ENCODE results near the gene TRPM1. TPM values are rescaled to one million over a fixed set of nuclear protein-coding genes. Genes with fewer than 3 reads are reported as not detected.

The TRPM1 gene
- total RNA-seq, 1 donor from 2014 or later: not detected

DNA sequence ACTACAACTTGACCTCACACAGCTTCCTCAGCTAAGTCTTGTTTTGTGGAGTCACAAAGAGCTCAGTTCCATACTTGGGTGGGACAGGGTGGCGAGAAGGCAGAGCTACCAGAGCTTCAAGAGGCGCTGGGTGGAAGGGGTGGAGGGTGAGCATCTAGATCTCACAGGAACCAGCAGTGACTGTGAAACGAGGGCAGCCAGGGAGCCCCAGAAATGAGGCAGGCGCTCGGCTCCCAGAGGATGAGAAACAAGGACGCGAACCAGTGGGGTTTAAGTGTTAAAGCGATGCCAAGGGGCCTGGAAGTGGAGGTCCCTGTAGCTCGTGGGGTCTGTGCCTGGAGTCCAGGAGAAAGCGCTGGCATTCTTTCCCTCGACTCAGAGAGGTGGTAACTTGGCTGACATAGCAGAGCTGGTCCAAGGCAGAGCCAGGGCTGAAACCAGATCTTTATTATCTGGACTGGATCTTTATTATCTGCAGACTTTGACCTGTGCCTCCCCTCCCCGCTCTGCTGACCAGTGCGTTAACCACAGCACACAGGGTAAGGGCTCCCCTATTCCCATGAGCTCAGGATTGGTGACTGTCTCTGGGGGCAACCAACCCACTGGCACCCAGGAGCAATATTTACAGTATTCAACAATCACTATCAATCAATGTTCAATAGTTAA, 26.2 kb upstream of the TRPM1 start:
- no peaks in the 10 kb centered on the region for H3K4me1 Mint-ChIP-seq (ENCODE audit: low read depth, unreplicated experiment)
- TF ChIP-seq, protein P1, sequence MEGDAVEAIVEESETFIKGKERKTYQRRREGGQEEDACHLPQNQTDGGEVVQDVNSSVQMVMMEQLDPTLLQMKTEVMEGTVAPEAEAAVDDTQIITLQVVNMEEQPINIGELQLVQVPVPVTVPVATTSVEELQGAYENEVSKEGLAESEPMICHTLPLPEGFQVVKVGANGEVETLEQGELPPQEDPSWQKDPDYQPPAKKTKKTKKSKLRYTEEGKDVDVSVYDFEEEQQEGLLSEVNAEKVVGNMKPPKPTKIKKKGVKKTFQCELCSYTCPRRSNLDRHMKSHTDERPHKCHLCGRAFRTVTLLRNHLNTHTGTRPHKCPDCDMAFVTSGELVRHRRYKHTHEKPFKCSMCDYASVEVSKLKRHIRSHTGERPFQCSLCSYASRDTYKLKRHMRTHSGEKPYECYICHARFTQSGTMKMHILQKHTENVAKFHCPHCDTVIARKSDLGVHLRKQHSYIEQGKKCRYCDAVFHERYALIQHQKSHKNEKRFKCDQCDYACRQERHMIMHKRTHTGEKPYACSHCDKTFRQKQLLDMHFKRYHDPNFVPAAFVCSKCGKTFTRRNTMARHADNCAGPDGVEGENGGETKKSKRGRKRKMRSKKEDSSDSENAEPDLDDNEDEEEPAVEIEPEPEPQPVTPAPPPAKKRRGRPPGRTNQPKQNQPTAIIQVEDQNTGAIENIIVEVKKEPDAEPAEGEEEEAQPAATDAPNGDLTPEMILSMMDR (IDR thresholded peaks at IDR 0.05; ENCODE audit: insufficient read depth, low read depth, low read length): no peak
- TF ChIP-seq EZH2 (IDR thresholded peaks at IDR 0.05; ENCODE audit: insufficient read depth, low read length): no peak
- H3K4me3 Mint-ChIP-seq (ENCODE audit: unreplicated experiment): no peak overlapping the region
- FAIRE-seq: no peak
- Histone ChIP-seq H3K9me3 (ENCODE audit: insufficient read depth, low read depth, low read length) (no peaks in the 10 kb centered on the region), H2AFZ (ENCODE audit: low read depth, low read length) (no peak overlapping the region), H3K79me2 (ENCODE audit: insufficient read depth, low read length) (no peaks in the 10 kb centered on the region), H3K27me3 (ENCODE audit: insufficient read depth, low read length) (peaks cover 3% of the 10 kb centered on the region), H3K27ac (ENCODE audit: low read depth, low read length) (no peak overlapping the region), H3K9ac (ENCODE audit: low read length) (no peak overlapping the region), H3K4me1 (ENCODE audit: insufficient read depth, low read length) (no peaks in the 10 kb centered on the region), H3K36me3 (ENCODE audit: insufficient read depth, low read length) (no peaks in the 10 kb centered on the region), H3K4me2 (ENCODE audit: low read length) (no peak overlapping the region), H4K20me1 (ENCODE audit: insufficient read depth, low read length) (no peaks in the 10 kb centered on the region), H3K4me3 (ENCODE audit: insufficient read depth, low read depth, low read length) (no peak overlapping the region)
- H3K27ac Mint-ChIP-seq (ENCODE audit: unreplicated experiment): no peak overlapping the region
- H3K27me3 Mint-ChIP-seq (ENCODE audit: low read depth, unreplicated experiment): peaks cover 26% of the 10 kb centered on the region
- no peaks in the 10 kb centered on the region for H3K36me3 Mint-ChIP-seq (ENCODE audit: low read depth, unreplicated experiment)
- H3K9me3 Mint-ChIP-seq (ENCODE audit: unreplicated experiment): no peaks in the 10 kb centered on the region
- DNase-seq (ENCODE audit: low read depth): no peak

DNA sequence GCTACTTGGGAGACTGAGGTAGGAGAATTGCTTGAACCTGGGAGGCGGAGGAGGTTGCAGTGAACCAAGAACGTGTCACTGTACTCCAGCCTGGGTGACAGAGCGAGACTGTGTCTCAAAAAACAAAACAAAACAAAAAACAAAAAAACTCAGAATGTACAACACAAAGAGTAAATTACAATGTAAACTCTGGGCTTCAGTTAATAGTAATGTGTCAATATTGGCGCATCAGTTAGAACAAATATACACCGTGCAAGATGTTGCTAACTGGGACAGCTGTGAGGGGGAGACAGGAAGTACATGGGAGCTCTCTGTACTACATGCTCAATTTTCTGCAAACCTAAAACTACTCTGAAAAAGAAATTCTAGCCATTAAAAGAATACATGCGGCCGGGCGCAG, 23.5 kb upstream of the TRPM1 start:
- H3K4me1 Mint-ChIP-seq (ENCODE audit: low read depth, unreplicated experiment): no peaks in the 10 kb centered on the region
- no peak overlapping the region for H3K27ac ChIP-seq (ENCODE audit: low read depth, low read length)
- no peak overlapping the region for H2AFZ ChIP-seq (ENCODE audit: low read depth, low read length)
- no peak overlapping the region for H3K27ac Mint-ChIP-seq (ENCODE audit: unreplicated experiment)
- no peak overlapping the region for H3K9ac ChIP-seq (ENCODE audit: low read length)
- no peaks in the 10 kb centered on the region for H3K27me3 ChIP-seq (ENCODE audit: insufficient read depth, low read length)
- FAIRE-seq (no peak), DNase-seq (ENCODE audit: low read depth) (no peak)
- H3K4me3 ChIP-seq (ENCODE audit: insufficient read depth, low read depth, low read length): no peak overlapping the region
- no peaks in the 10 kb centered on the region for H3K4me1 ChIP-seq (ENCODE audit: insufficient read depth, low read length)
- no peaks in the 10 kb centered on the region for H4K20me1 ChIP-seq (ENCODE audit: insufficient read depth, low read length)
- H3K4me3 Mint-ChIP-seq (ENCODE audit: unreplicated experiment): no peak overlapping the region
- H3K36me3 ChIP-seq (ENCODE audit: insufficient read depth, low read length): no peaks in the 10 kb centered on the region
- H3K27me3 Mint-ChIP-seq (ENCODE audit: low read depth, unreplicated experiment): peaks cover 9% of the 10 kb centered on the region
- no peak for TF ChIP-seq EZH2 (IDR thresholded peaks at IDR 0.05; ENCODE audit: insufficient read depth, low read length)
- TF ChIP-seq, protein P1 (IDR thresholded peaks at IDR 0.05; ENCODE audit: insufficient read depth, low read depth, low read length): no peak
- no peaks in the 10 kb centered on the region for H3K36me3 Mint-ChIP-seq (ENCODE audit: low read depth, unreplicated experiment)
- H3K4me2 ChIP-seq (ENCODE audit: low read length): no peak overlapping the region
- no peaks in the 10 kb centered on the region for H3K9me3 Mint-ChIP-seq (ENCODE audit: unreplicated experiment)
- no peaks in the 10 kb centered on the region for H3K9me3 ChIP-seq (ENCODE audit: insufficient read depth, low read depth, low read length)
- H3K79me2 ChIP-seq (ENCODE audit: insufficient read depth, low read length): no peaks in the 10 kb centered on the region

DNA sequence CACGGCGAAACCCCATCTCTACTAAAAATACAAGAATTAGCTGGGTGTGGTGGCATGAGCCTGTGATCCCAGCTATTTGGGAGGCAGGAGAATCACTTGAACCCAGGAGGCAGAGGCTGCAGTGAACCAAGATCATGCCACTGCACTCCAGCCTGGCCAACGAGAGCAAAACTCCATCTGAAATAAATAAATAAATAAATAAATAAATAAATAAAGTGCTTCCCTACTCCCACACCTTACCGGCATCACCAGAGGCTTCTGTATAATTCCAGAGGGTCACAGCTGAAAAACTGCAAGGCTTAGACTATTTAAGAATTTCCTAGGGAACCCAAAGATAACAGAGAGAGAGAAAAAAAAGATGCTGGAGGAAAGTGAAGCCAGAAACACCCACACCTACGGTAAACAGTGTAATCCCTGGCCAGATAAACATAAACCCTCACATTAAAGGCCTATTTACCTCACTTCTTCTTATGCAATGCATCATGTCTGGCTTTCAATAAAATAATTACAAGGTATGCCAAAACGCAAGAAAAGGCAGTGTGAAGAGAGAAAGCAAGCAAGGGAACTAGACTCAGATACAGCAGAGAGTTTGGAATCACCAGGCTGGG, 15.0 kb upstream of the TRPM1 start:
- H3K9me3 ChIP-seq (ENCODE audit: insufficient read depth, low read depth, low read length): no peaks in the 10 kb centered on the region
- H2AFZ ChIP-seq (ENCODE audit: low read depth, low read length): no peak overlapping the region
- TF ChIP-seq, protein P1 (IDR thresholded peaks at IDR 0.05; ENCODE audit: insufficient read depth, low read depth, low read length): no peak
- TF ChIP-seq EZH2 (IDR thresholded peaks at IDR 0.05; ENCODE audit: insufficient read depth, low read length): no peak
- no peaks in the 10 kb centered on the region for H3K79me2 ChIP-seq (ENCODE audit: insufficient read depth, low read length)
- Mint-ChIP-seq H3K4me3 (ENCODE audit: unreplicated experiment) (no peak overlapping the region), H3K27ac (ENCODE audit: unreplicated experiment) (no peak overlapping the region), H3K27me3 (ENCODE audit: low read depth, unreplicated experiment) (peaks cover 6% of the 10 kb centered on the region), H3K36me3 (ENCODE audit: low read depth, unreplicated experiment) (no peaks in the 10 kb centered on the region), H3K4me1 (ENCODE audit: low read depth, unreplicated experiment) (no peaks in the 10 kb centered on the region), H3K9me3 (ENCODE audit: unreplicated experiment) (peaks cover 2% of the 10 kb centered on the region)
- H3K4me3 ChIP-seq (ENCODE audit: insufficient read depth, low read depth, low read length): no peak overlapping the region
- no peaks in the 10 kb centered on the region for H3K4me1 ChIP-seq (ENCODE audit: insufficient read depth, low read length)
- no peaks in the 10 kb centered on the region for H3K36me3 ChIP-seq (ENCODE audit: insufficient read depth, low read length)
- no peaks in the 10 kb centered on the region for H4K20me1 ChIP-seq (ENCODE audit: insufficient read depth, low read length)
- no peaks in the 10 kb centered on the region for H3K27me3 ChIP-seq (ENCODE audit: insufficient read depth, low read length)
- no peak overlapping the region for H3K27ac ChIP-seq (ENCODE audit: low read depth, low read length)
- H3K9ac ChIP-seq (ENCODE audit: low read length): no peak overlapping the region
- DNase-seq (ENCODE audit: low read depth): no peak
- no peak for FAIRE-seq
- H3K4me2 ChIP-seq (ENCODE audit: low read length): no peak overlapping the region

Measured in astrocyte (in vitro differentiated cells and primary cell).